Esophagus muscularis mucosa (tissue), 4 donors: Measurements from ENCODE around the gene MAL. TPM values are rescaled to one million over a fixed set of nuclear protein-coding genes. Genes with fewer than 3 reads are reported as not detected.
A peak's percentile ranks its signal among the peaks of the same experiment; 100 is the strongest.

ENCODE experiments used
- DNase-seq: peaks from one replicate; pipeline ENCODE4 v3.0.0-alpha.2; 2017; ENCODE audit errors: extremely low spot score
- H3K27ac ChIP-seq, 4 donors: fragments of 200-600 bp; sonication (generic); replicated peaks in 1 of 4; 1 replicate in 3 of 4; 2 replicates in 1 of 4; pipeline ENCODE4 v1.5.1; 2016 to 2019; ENCODE audit warnings: mild to moderate bottlenecking in 1 of 4
- H3K27me3 ChIP-seq, 4 donors: fragments of 200-600 bp; sonication (generic); one replicate each; pipeline versions ENCODE4 v1.5.1 to v1.6.0; 2016 to 2019
- H3K36me3 ChIP-seq, 4 donors: fragments of 200-600 bp; sonication (generic); one replicate each; pipeline ENCODE4 v1.5.1; 2016 to 2019
- H3K4me1 ChIP-seq, 4 donors: fragments of 200-600 bp; sonication (generic); one replicate each; pipeline ENCODE4 v1.5.1; 2016 to 2019
- H3K4me3 ChIP-seq, 4 donors: fragments of 200-600 bp; sonication (generic); 1 replicate in 2 of 4; 2 replicates in 2 of 4; pipeline ENCODE4 v1.5.1; 2016 to 2019; ENCODE audit warnings: mild to moderate bottlenecking in 4 of 4, moderate library complexity in 1 of 4
- H3K9me3 ChIP-seq, 4 donors: fragments of 200-600 bp; sonication (generic); 1 replicate in 3 of 4; 2 replicates in 1 of 4; pipeline ENCODE4 v1.5.1; 2016 to 2019
- CTCF ChIP-seq, 3 experiments: fragments of 200-600 bp in 2 of 3; fragments of 450-650 bp in 1 of 3; sonication (generic) in 2 of 3; IDR thresholded peaks; one replicate each; pipeline ENCODE4 v1.5.1; 2017 to 2019; ENCODE audit warnings: antibody characterized with exemption in 3 of 3, mild to moderate bottlenecking in 2 of 3, moderate library complexity in 1 of 3
- EP300 ChIP-seq: sonication (generic); formaldehyde crosslinking; IDR thresholded peaks from one replicate; pipeline ENCODE4 v1.6.1; 2017; ENCODE audit warnings: antibody characterized with exemption
- POLR2A ChIP-seq: fragments of 450-650 bp; IDR thresholded peaks from one replicate; pipeline ENCODE4 v1.6.1; 2017; ENCODE audit warnings: antibody characterized with exemption, moderate library complexity, mild to moderate bottlenecking, low read depth
- POLR2AphosphoS5 ChIP-seq, 2 donors: sonication (generic); formaldehyde crosslinking; IDR thresholded peaks; one replicate each; pipeline ENCODE4 v1.6.1; 2017; ENCODE audit warnings: antibody characterized with exemption in 2 of 2
- WGBS: methylation state at CpG from one replicate; pipeline ENCODE4 v1.1.5; 2018; 5-methylcytosine and 5-hydroxymethylcytosine counted together
- intact Hi-C: fragments of 100-400 bp; cut with DNase I; formaldehyde crosslinking; loops from one replicate; pipeline ENCODE4 v1.15.1; 2023
- total RNA-seq, 4 donors: library from RNA; depleted of rRNA; stranded (reverse); fragments of >200 nt; gene quantifications; one replicate each; pipeline versions ENCODE4 v1.1.0 to v1.2.1, GENCODE V29; 2016

Gene MAL
- total RNA-seq, 4 donors from 2014 or later = 23.3 to 46.2 (median 36.6) TPM

- no peak for DNase-seq
- H3K27ac ChIP-seq = no peak overlapping the region
- peaks cover 0 to 38% (median 0%) of the 10 kb centered on the region in 4 donors for H3K27me3 ChIP-seq
- no peak overlapping the region for H3K4me3 ChIP-seq
- 60% methylated on average over 3 of the region's 3 CpGs for WGBS
- no peaks in the 10 kb centered on the region for H3K4me1 ChIP-seq
- TF ChIP-seq CTCF (IDR thresholded peaks at IDR 0.05) = peak; percentile 31 to 69 (median 50)
- TF ChIP-seq POLR2A = no peak
- TF ChIP-seq POLR2AphosphoS5 (IDR thresholded peaks at IDR 0.05) = no peak
- no peak for TF ChIP-seq EP300
- H3K9me3 ChIP-seq = no peaks in the 10 kb centered on the region
- intact Hi-C loops = no loop called here
- no peaks in the 10 kb centered on the region for H3K36me3 ChIP-seq
Observed at GRCh38 chr2:94986392-94986963, 39.0 kb upstream of the MAL start.

- H3K27me3 ChIP-seq = peaks cover 0 to 38% (median 0%) of the 10 kb centered on the region in 4 donors
- 85% methylated on average over 10 of the region's 15 CpGs for whole genome bisulfite sequencing
- intact Hi-C loops = no loop called here
- H3K36me3 ChIP-seq = no peaks in the 10 kb centered on the region
- no peak overlapping the region for H3K27ac ChIP-seq
- H3K4me3 ChIP-seq = no peak overlapping the region
- TF ChIP-seq EP300 = no peak
- no peak for TF ChIP-seq POLR2A
- TF ChIP-seq POLR2AphosphoS5 (IDR thresholded peaks at IDR 0.05) = no peak
- no peak for TF ChIP-seq CTCF (IDR thresholded peaks at IDR 0.05)
- no peaks in the 10 kb centered on the region for H3K4me1 ChIP-seq
- no peaks in the 10 kb centered on the region for H3K9me3 ChIP-seq
- DNase-seq = no peak
Observed at GRCh38 chr2:94987074-94988020, 38.2 kb upstream of the MAL start.

- no peak for TF ChIP-seq POLR2A
- TF ChIP-seq POLR2AphosphoS5 (IDR thresholded peaks at IDR 0.05) = no peak
- no peak for TF ChIP-seq EP300
- intact Hi-C loops = no loop called here
- Histone ChIP-seq H3K4me1 (no peaks in the 10 kb centered on the region), H3K36me3 (no peaks in the 10 kb centered on the region), H3K27ac (no peak overlapping the region), H3K4me3 (no peak overlapping the region), H3K9me3 (no peaks in the 10 kb centered on the region), H3K27me3 (peaks cover 0 to 34% (median 0%) of the 10 kb centered on the region in 4 donors)
- DNase-seq = no peak
Observed at GRCh38 chr2:94990956-94991355, 34.6 kb upstream of the MAL start.

GRCh38 chr2:94992360-94992759 is 33.1 kb upstream of the MAL start:
- Histone ChIP-seq H3K27me3 (peaks cover 0 to 45% (median 0%) of the 10 kb centered on the region in 4 donors), H3K4me1 (no peaks in the 10 kb centered on the region), H3K27ac (no peak overlapping the region), H3K4me3 (no peak overlapping the region), H3K36me3 (no peaks in the 10 kb centered on the region), H3K9me3 (no peaks in the 10 kb centered on the region)
- no peak for DNase-seq
- intact Hi-C loops = no loop called here
- 86% methylated on average over 5 of the region's 5 CpGs for whole genome bisulfite sequencing
- TF ChIP-seq EP300 (no peak), POLR2A (no peak)

- 87% methylated on average over 31 of the region's 31 CpGs for WGBS
- intact Hi-C loops = no loop called here
- Histone ChIP-seq H3K36me3 (no peaks in the 10 kb centered on the region), H3K9me3 (no peaks in the 10 kb centered on the region), H3K4me3 (no peak overlapping the region), H3K27ac (no peak overlapping the region), H3K27me3 (peaks cover 0 to 45% (median 5%) of the 10 kb centered on the region in 4 donors), H3K4me1 (peaks cover 0 to 6% (median 5%) of the 10 kb centered on the region in 4 donors)
- no peak for DNase-seq
- TF ChIP-seq POLR2A = no peak
- no peak for TF ChIP-seq POLR2AphosphoS5 (IDR thresholded peaks at IDR 0.05)
Observed at GRCh38 chr2:94993176-94994062, 32.1 kb upstream of the MAL start.
